Stimulated activated CD8-positive, alpha-beta memory T cell treated with anti-CD3 and anti-CD28 coated beads, Interleukin-4, amount 100 ng/mL, for 4 hours (primary cell): ENCODE results near the gene DNAJC18.
"Not testable (repeated sequence)": the region's sequence is repeated elsewhere in the genome, so short reads cannot be mapped to it uniquely, and the experiment has no call there.

ENCODE experiments used
- DNase-seq, 2 donors: peaks; one replicate each; pipeline ENCODE4 v3.0.0-alpha.2; 2020; ENCODE audit warnings: low read depth in 2 of 2, low spot score in 1 of 2

The DNAJC18 gene

GRCh38 chr5:139461176-139461575, 21.9 kb upstream of the DNAJC18 start:
- DNase-seq, result no peak

- DNase-seq, result no peak
Measured at GRCh38 chr5:139460455-139460854, 21.1 kb upstream of the DNAJC18 start.

GRCh38 chr5:139459451-139459934, 20.2 kb upstream of the DNAJC18 start:
- no peak for DNase-seq

GRCh38 chr5:139458580-139459407, 19.5 kb upstream of the DNAJC18 start:
- DNase-seq, result peak; percentile 51 to 65

- no peak for DNase-seq
Measured at GRCh38 chr5:139457653-139458306, 18.5 kb upstream of the DNAJC18 start.

- DNase-seq, result no peak
Measured at GRCh38 chr5:139457241-139457640, 17.9 kb upstream of the DNAJC18 start.

GRCh38 chr5:139456776-139457175, 17.5 kb upstream of the DNAJC18 start:
- DNase-seq, result no peak

- no peak for DNase-seq
Measured at GRCh38 chr5:139454568-139455290, 15.4 kb upstream of the DNAJC18 start.

- DNase-seq, result peak; percentile 34 to 40
Measured at GRCh38 chr5:139453683-139454567, 14.6 kb upstream of the DNAJC18 start.

GRCh38 chr5:139451878-139452660, 12.7 kb upstream of the DNAJC18 start:
- DNase-seq, result no peak

GRCh38 chr5:139451176-139451575, 11.9 kb upstream of the DNAJC18 start:
- DNase-seq, result no peak

- DNase-seq, result no peak
Measured at GRCh38 chr5:139446956-139447779, 7.8 kb upstream of the DNAJC18 start.

- no peak for DNase-seq
Measured at GRCh38 chr5:139445325-139446170, 6.2 kb upstream of the DNAJC18 start.

- DNase-seq, result no peak
Measured at GRCh38 chr5:139443831-139444453, 4.6 kb upstream of the DNAJC18 start.

- DNase-seq, result not testable (repeated sequence)
Measured at GRCh38 chr5:139440416-139440815, 1.1 kb upstream of the DNAJC18 start.

GRCh38 chr5:139438707-139439012, 665 bp downstream of the DNAJC18 start:
- DNase-seq, result no peak

GRCh38 chr5:139435676-139436075, 3.6 kb downstream of the DNAJC18 start:
- no peak for DNase-seq

- no peak for DNase-seq
Measured at GRCh38 chr5:139431706-139432105, 7.6 kb downstream of the DNAJC18 start.
